HG02885 (cell line): ENCODE data around the gene SMAD2.
"Not testable (repeated sequence)": the region's sequence is repeated elsewhere in the genome, so short reads cannot be mapped to it uniquely, and the experiment has no call there.

ENCODE experiments used
- ATAC-seq: cut with Tn5 transposase; IDR thresholded peaks from one replicate; pipeline ENCODE4 v1.9.1; 2021; ENCODE audit warnings: mild to moderate bottlenecking; ENCODE audit not compliant: unreplicated experiment, poor library complexity

Gene SMAD2

DNA sequence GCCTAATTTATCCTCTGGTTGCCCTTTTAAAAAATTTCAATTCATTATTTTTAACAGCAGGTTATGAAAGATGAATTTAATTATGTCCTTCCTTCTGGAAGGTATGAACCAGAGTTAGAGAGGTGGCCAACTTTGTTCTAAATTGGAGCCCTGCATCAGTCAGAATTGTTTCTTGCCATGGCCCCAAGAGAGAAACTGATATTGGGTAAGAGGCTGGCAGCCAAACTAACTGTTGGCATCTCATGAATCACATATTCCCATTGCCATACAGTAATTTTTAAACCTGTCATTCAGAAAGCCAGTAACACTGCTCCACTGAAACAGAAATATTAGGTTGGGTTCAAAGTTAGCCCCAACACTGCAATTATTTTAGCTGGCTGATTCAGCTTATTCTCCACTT lies 67.4 kb downstream of the SMAD2 start:
- ATAC-seq = no peak

DNA sequence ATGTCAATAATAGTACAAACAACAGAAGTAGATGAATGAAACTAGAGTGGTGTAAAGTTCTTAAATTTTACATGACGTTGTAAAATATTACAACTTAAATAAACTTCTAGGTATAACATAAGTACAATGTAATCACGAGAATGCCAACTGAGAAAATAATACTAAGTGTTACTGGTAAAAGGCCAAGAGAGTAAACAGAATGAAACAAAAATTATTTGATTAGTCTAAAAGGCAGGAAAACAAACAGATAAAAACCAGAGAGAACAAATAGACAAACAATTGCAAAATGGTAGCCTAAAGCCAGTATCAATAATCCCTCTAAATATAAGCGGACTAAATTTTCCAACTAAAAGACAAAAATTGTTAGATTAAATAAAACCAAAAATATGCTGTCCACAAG lies 71.9 kb downstream of the SMAD2 start:
- no peak for ATAC-seq

GRCh38 chr18:47847635-47848034 lies 82.8 kb downstream of the SMAD2 start:
- no peak for ATAC-seq

DNA sequence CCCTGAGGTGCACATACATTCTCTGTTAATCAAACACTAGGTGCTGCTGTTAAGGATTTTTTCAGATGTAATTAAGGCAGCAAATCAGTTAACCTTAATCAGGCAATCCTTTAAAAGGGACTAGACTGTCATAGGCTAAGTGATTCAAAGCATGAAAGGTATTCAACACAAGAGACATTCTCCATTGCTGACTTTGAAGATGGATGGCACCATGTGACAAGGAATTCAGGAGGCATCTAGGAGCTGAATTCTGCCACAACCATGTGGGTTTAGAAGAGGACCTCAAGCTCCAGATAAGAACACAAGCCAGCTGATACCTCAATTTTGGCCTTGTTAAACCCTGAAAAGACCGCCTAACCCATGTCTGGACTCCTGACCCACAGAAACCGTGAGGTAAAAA lies 84.0 kb downstream of the SMAD2 start:
- no peak for ATAC-seq

GRCh38 chr18:47844828-47845498 lies 85.5 kb downstream of the SMAD2 start:
- ATAC-seq = no peak

GRCh38 chr18:47842836-47843235 lies 87.6 kb downstream of the SMAD2 start:
- no peak for ATAC-seq

GRCh38 chr18:47838396-47838795 lies 92.1 kb downstream of the SMAD2 start:
- no peak for ATAC-seq

DNA sequence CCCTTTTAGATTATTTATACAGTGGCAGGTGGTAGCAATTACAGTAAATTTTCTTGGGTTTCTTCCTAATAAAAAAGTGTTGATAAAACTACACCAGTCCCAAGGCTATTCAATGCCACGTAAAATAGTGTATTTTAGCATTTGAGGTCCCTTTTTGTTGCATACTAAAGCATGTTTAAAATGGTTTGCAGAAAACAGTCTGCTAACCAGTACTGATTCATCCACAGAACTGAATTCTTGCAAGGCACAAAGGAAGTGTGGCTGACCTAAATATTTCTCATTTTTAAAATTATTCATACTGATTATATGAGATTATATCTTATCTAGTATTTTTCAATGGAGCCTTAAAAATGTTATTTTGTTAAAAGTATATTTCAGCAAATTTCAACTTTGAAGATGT lies 98.1 kb downstream of the SMAD2 start:
- no peak for ATAC-seq

- no peak for ATAC-seq
Measured at GRCh38 chr18:47831351-47831750, 99.1 kb downstream of the SMAD2 start.

GRCh38 chr18:47830772-47831171 lies 99.7 kb downstream of the SMAD2 start:
- ATAC-seq = no peak

- no peak for ATAC-seq
Measured at GRCh38 chr18:47829831-47830230, 100.6 kb downstream of the SMAD2 start.

DNA sequence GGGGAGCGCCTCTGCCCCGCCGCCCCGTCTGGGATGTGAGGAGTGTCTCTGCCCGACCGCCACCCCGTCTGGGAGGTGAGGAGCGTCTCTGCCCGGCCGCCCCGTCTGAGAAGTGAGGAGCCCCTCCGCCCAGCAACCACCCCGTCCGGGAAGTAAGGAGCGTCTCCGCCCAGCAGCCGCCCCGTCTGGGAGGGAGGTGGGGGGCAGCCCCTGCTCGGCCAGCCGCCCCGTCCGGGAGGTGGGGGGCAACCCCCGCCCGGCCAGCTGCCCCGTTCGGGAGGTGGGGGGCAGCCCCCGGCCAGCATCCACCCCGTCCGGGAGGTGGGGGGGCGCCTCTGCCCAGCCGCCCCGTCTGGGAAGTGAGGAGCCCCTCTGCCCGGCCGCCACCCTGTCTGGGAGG lies 102.4 kb downstream of the SMAD2 start:
- ATAC-seq = not testable (repeated sequence)

DNA sequence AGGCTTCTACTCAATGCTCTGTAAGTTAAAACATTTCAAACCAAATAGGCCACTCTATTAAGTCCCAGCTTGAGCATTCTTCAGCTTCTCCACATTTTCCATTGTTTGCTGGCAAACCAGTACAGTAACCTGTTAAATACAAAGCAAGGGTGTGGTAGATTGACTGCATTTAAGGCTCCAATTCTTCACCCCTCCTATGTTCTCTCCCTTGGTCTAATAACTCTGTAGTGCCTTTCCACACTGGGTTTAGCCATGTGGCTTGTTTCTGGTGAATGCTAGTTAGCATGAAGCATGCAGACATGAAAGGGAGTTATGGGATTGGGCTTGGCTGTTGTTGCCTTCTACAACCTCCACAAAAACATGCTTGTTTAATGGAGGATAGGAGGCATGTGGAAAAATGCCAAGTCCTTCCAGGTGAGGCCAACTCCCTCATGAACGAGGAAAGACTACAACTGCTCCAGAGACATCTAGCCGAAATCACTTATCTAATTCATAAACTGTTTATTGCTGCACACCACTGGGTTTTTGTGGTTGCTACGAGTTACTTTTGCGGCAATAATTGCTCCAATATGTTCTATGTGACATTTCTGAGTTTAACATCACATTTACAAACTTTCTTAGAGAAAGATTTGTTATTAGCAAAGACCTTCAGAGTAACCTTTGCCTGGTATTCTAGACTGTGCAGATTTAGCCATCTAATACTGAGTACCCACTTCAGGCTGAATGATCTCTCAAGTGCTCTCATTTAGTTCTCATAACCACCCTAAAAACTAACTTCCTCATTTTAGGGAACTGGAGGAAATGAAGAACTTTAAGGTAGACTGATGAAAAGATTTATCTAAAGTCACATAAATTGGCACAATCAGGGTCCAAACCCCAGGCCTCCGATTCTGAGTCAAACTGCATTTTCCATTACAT lies 104.0 kb downstream of the SMAD2 start:
- no peak for ATAC-seq

DNA sequence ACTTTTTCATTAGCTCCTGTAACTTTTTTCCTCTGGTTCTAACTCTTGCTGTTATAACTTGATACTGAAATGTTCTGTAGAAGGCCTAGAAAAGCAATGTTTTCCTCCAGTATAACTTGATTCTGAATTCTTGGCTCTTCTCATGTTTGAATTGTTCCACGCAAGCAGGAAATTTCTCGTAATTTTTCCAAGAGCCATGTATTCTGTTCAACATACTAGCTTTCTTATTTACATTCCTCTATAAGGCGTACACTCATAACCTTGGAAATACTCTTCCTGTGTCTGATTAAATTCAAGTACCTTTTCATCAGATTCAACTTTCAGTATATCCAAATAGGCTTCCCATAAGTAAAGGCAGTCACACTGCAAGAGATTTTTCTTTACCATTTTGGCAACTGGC lies 109.1 kb downstream of the SMAD2 start:
- no peak for ATAC-seq

- ATAC-seq = no peak
Measured at GRCh38 chr18:47817795-47818077, 112.7 kb downstream of the SMAD2 start.

- no peak for ATAC-seq
Measured at GRCh38 chr18:47817017-47817794, 113.3 kb downstream of the SMAD2 start.

- no peak for ATAC-seq
Measured at GRCh38 chr18:47815486-47816270, 114.8 kb downstream of the SMAD2 start.

GRCh38 chr18:47809420-47809819 lies 121.0 kb downstream of the SMAD2 start:
- ATAC-seq = no peak

- ATAC-seq = no peak
Measured at GRCh38 chr18:47802802-47803201, 127.7 kb downstream of the SMAD2 start.

- no peak for ATAC-seq
Measured at GRCh38 chr18:47801817-47802216, 128.6 kb downstream of the SMAD2 start.
